Measurements from ENCODE around the gene CD300LG.

Gene CD300LG

DNA sequence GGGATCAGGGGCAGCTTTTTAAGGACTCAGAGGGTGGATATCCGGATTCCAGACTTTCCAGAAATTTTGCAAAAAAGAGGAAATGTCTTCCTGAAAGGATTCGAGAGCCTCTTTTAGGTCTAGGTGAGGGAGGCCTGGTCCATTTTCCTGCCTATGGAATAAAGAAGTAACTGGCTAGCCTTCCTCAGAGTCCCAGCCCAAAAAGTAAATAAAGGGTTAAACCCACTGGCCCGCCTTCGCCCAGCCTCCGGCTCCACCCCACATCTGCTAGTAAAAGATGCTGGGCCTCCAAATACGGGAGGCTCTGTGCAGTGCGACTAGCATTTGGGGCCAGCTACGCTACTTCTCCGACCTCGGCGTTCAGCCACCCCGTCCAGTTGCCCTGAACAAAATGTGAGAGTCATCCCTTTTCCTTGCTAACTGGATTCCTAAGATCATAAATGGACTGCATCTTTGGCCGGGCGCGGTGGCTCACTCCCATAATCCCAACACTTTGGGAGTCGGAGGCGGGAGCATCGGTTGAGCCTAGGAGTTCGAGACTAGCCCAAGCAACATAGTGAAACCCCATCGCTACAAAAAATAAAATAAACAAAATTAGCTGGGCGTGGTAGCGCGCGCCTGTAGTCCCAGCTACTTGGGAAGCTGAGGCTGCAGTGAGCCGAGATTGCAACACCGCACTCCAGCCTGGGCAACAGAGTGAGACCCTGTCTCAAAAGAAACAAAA, 61.2 kb downstream of the CD300LG start:
- ChIA-PET POLR2A (interaction anchor here (1.6 kb wide), 1 partner anchor 158 kb away, joined by 3 read pairs; the partner anchor contains the start of gene LSM12), CTCF (interaction anchor here (1.0 to 6.7 kb wide), 22 partner anchors 7 to 615 kb away, joined by 3 to 66 read pairs (median 4); no protein-coding TSS in a partner anchor)
- no peak for DNase-seq (ENCODE audit: low read depth, low spot score)
- peak overlapping the region; percentile 74 for H3K4me3 ChIP-seq (ENCODE audit: low read depth, low read length)
- TF ChIP-seq, protein P1, sequence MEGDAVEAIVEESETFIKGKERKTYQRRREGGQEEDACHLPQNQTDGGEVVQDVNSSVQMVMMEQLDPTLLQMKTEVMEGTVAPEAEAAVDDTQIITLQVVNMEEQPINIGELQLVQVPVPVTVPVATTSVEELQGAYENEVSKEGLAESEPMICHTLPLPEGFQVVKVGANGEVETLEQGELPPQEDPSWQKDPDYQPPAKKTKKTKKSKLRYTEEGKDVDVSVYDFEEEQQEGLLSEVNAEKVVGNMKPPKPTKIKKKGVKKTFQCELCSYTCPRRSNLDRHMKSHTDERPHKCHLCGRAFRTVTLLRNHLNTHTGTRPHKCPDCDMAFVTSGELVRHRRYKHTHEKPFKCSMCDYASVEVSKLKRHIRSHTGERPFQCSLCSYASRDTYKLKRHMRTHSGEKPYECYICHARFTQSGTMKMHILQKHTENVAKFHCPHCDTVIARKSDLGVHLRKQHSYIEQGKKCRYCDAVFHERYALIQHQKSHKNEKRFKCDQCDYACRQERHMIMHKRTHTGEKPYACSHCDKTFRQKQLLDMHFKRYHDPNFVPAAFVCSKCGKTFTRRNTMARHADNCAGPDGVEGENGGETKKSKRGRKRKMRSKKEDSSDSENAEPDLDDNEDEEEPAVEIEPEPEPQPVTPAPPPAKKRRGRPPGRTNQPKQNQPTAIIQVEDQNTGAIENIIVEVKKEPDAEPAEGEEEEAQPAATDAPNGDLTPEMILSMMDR (IDR thresholded peaks at IDR 0.05; ENCODE audit: insufficient read depth, low read length, missing control alignments): no peak

GRCh38 chr17:43909537-43910231, 62.7 kb downstream of the CD300LG start:
- CTCF ChIA-PET: interaction anchor here (0.9 to 6.7 kb wide), 35 partner anchors 8 to 728 kb away, joined by 3 to 66 read pairs (median 5); partner anchors contain the start of genes CD300LG, PPY and PYY
- POLR2A ChIA-PET: no interaction called here
- H3K4me3 ChIP-seq (ENCODE audit: low read depth, low read length): no peak overlapping the region
- TF ChIP-seq, protein P1 (IDR thresholded peaks at IDR 0.05; ENCODE audit: insufficient read depth, low read length, missing control alignments): no peak
- DNase-seq (ENCODE audit: low read depth, low spot score): no peak

- POLR2A ChIA-PET: no interaction called here
- TF ChIP-seq, protein P1 (IDR thresholded peaks at IDR 0.05; ENCODE audit: insufficient read depth, low read length, missing control alignments): no peak
- no peak overlapping the region for H3K4me3 ChIP-seq (ENCODE audit: low read depth, low read length)
- CTCF ChIA-PET: interaction anchor here (0.6 to 6.7 kb wide), 8 partner anchors 8 to 85 kb away, joined by 3 to 66 read pairs (median 8); no protein-coding TSS in a partner anchor
- DNase-seq (ENCODE audit: low read depth, low spot score): no peak
These were observed 64.9 kb downstream of the CD300LG start for GRCh38 chr17:43911904-43912303.

GRCh38 chr17:43912635-43913304, 65.8 kb downstream of the CD300LG start:
- no peak overlapping the region for H3K4me3 ChIP-seq (ENCODE audit: low read depth, low read length)
- ChIA-PET CTCF (interaction anchor here (0.6 to 6.7 kb wide), 6 partner anchors 7 to 84 kb away, joined by 3 to 66 read pairs (median 20); no protein-coding TSS in a partner anchor), POLR2A (no interaction called here)
- no peak for DNase-seq (ENCODE audit: low read depth, low spot score)
- TF ChIP-seq, protein P1 (IDR thresholded peaks at IDR 0.05; ENCODE audit: insufficient read depth, low read length, missing control alignments): no peak
